PC-9 (cell line): ENCODE measurements around the gene DLG2. TPM values are rescaled to one million over a fixed set of nuclear protein-coding genes. Genes with fewer than 3 reads are reported as not detected.

Experiments
- BruUV-seq: library from RNA; stranded (reverse); fragments of 400-500 nt; replicated peaks from 2 replicates; lab custom pipeline; 2021; lab: Mats Ljungman, UMichigan
- CTCF ChIA-PET: fragments of 300-600 bp; sonication (Branson Sonifier 250); formaldehyde crosslinking; loops from one replicate; lab custom pipeline; 2022; ENCODE audit warnings: antibody characterized with exemption; lab: Charles Lee
- POLR2A ChIA-PET: fragments of 300-600 bp; sonication (Branson Sonifier 250); formaldehyde crosslinking; loops from one replicate; lab custom pipeline; 2022; ENCODE audit warnings: antibody characterized with exemption; ENCODE audit not compliant: unreplicated experiment; lab: Charles Lee
- DNase-seq, 2 experiments: peaks; one replicate each; pipeline versions ENCODE4 v3.0.0 to v3.0.0-alpha.2; 2015 to 2022; ENCODE audit warnings: mixed read lengths in 1 of 2
- H2AFZ ChIP-seq: fragments of 200-600 bp; sonication (generic); 2 replicates; pipeline ENCODE4 v1.8.1; 2017; ENCODE audit warnings: antibody characterized with exemption
- H3F3A ChIP-seq: fragments of 200-600 bp; sonication (generic); 2 replicates; pipeline ENCODE4 v1.8.1; 2017; ENCODE audit warnings: antibody characterized with exemption, mild to moderate bottlenecking, low read depth; ENCODE audit not compliant: insufficient read depth
- H3K27ac ChIP-seq: fragments of 200-600 bp; sonication (generic); 2 replicates; pipeline ENCODE4 v1.6.1; 2016; ENCODE audit warnings: mixed run types
- H3K27me3 ChIP-seq: fragments of 200-600 bp; sonication (generic); 2 replicates; pipeline ENCODE4 v1.6.1; 2016; ENCODE audit warnings: low read depth, mixed run types; ENCODE audit not compliant: insufficient read depth
- H3K36me3 ChIP-seq: fragments of 200-600 bp; sonication (generic); 2 replicates; pipeline ENCODE4 v1.6.1; 2016; ENCODE audit warnings: low read depth, mixed run types
- H3K4me1 ChIP-seq: fragments of 200-600 bp; sonication (generic); replicated peaks from 2 replicates; pipeline ENCODE4 v1.6.1; 2016; ENCODE audit warnings: mixed run types; ENCODE audit not compliant: insufficient read depth
- H3K4me2 ChIP-seq: fragments of 200-600 bp; sonication (generic); 2 replicates; pipeline ENCODE4 v1.6.1; 2017; ENCODE audit warnings: mixed run types
- H3K4me3 ChIP-seq: fragments of 200-600 bp; sonication (generic); 2 replicates; pipeline ENCODE4 v1.6.1; 2016; ENCODE audit warnings: mixed run types
- H3K79me2 ChIP-seq: fragments of 200-600 bp; sonication (generic); 2 replicates; pipeline ENCODE4 v1.6.1; 2017; ENCODE audit warnings: low read depth, mixed run types
- H3K9me2 ChIP-seq: fragments of 200-600 bp; sonication (generic); 2 replicates; pipeline ENCODE4 v1.8.1; 2017; ENCODE audit warnings: mild to moderate bottlenecking; ENCODE audit not compliant: insufficient read depth
- H3K9me3 ChIP-seq: fragments of 200-600 bp; sonication (generic); 2 replicates; pipeline ENCODE4 v1.8.1; 2016; ENCODE audit warnings: low read depth; ENCODE audit not compliant: insufficient read depth
- H4K20me1 ChIP-seq: fragments of 200-600 bp; sonication (generic); 2 replicates; pipeline ENCODE4 v1.8.1; 2017; ENCODE audit not compliant: insufficient read depth
- CTCF ChIP-seq: fragments of 200-600 bp; sonication (generic); conservative IDR thresholded peaks from 2 replicates; pipeline ENCODE4 v1.6.1; 2017; ENCODE audit warnings: mixed run types, antibody characterized with exemption, mild to moderate bottlenecking, moderate library complexity
- EZH2 ChIP-seq: fragments of 200-600 bp; sonication (generic); IDR thresholded peaks from 2 replicates; pipeline ENCODE4 v1.8.0; 2017; ENCODE audit warnings: antibody characterized with exemption, low read depth
- intact Hi-C: fragments of 100-400 bp; cut with micrococcal nuclease; formaldehyde crosslinking; loops from one replicate; pipeline ENCODE4 v1.10.0; 2022; ENCODE audit not compliant: unreplicated experiment
- total RNA-seq: library from RNA; stranded (reverse); gene quantifications from 2 replicates; pipeline ENCODE4 v1.2.3, GENCODE V29; 2021

Gene DLG2
- total RNA-seq, 1 experiment from 2014 or later, result 6.4 TPM

GRCh38 chr11:83566950-83567349, 2060.2 kb downstream of the DLG2 start:
- H4K20me1 ChIP-seq, result no peaks in the 10 kb centered on the region
- H3K36me3 ChIP-seq, result no peaks in the 10 kb centered on the region
- intact Hi-C loops, result no loop called here
- H3K9me3 ChIP-seq, result no peaks in the 10 kb centered on the region
- TF ChIP-seq CTCF (no peak), EZH2 (no peak)
- H3K27ac ChIP-seq, result no peak overlapping the region
- CTCF ChIA-PET, result interaction anchor here (0.8 kb wide), 1 partner anchor 274 kb away, joined by 4 read pairs; no protein-coding TSS in a partner anchor
- H3K27me3 ChIP-seq, result no peaks in the 10 kb centered on the region
- no peaks in the 10 kb centered on the region for H3K9me2 ChIP-seq
- no peak overlapping the region for H2AFZ ChIP-seq
- POLR2A ChIA-PET, result no interaction called here
- H3K4me2 ChIP-seq, result no peak overlapping the region
- no TSS peak for BruUV-seq
- H3K4me3 ChIP-seq, result no peak overlapping the region
- H3K4me1 ChIP-seq, result no peaks in the 10 kb centered on the region
- DNase-seq, result no peak
- no peaks in the 10 kb centered on the region for H3K79me2 ChIP-seq
- no peaks in the 10 kb centered on the region for H3F3A ChIP-seq

DNA sequence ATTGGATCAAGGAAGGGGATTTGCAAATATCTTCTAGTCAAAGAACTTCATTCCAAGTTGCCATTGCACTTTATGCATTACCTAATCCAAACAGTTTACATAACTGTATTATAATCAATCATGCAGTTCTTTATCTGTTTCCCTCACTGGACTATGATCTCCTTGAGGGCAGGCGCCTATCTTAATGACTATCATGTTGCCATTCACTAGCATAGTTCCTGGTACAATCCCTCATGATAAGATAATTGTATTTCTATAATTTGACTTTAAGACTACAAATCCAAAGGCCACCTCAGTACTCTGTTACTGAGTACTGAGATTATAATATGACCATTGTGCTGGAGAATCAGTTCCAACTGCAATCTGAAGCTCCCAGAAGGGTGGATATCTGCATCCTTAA, 2062.3 kb downstream of the DLG2 start:
- H4K20me1 ChIP-seq, result no peaks in the 10 kb centered on the region
- H3K9me2 ChIP-seq, result no peaks in the 10 kb centered on the region
- TF ChIP-seq CTCF (no peak), EZH2 (no peak)
- H3K9me3 ChIP-seq, result no peaks in the 10 kb centered on the region
- no peaks in the 10 kb centered on the region for H3F3A ChIP-seq
- no peaks in the 10 kb centered on the region for H3K79me2 ChIP-seq
- no TSS peak for BruUV-seq
- no peak overlapping the region for H3K27ac ChIP-seq
- H3K4me2 ChIP-seq, result no peak overlapping the region
- no peaks in the 10 kb centered on the region for H3K4me1 ChIP-seq
- intact Hi-C loops, result no loop called here
- H2AFZ ChIP-seq, result no peak overlapping the region
- H3K4me3 ChIP-seq, result no peak overlapping the region
- ChIA-PET CTCF (no interaction called here), POLR2A (no interaction called here)
- H3K27me3 ChIP-seq, result no peaks in the 10 kb centered on the region
- no peak for DNase-seq
- no peaks in the 10 kb centered on the region for H3K36me3 ChIP-seq

GRCh38 chr11:83558281-83558680, 2068.9 kb downstream of the DLG2 start:
- no peaks in the 10 kb centered on the region for H4K20me1 ChIP-seq
- POLR2A ChIA-PET, result no interaction called here
- no peaks in the 10 kb centered on the region for H3K9me3 ChIP-seq
- H3K27ac ChIP-seq, result no peak overlapping the region
- TF ChIP-seq EZH2 (no peak), CTCF (no peak)
- no peak for DNase-seq
- H3K4me3 ChIP-seq, result no peak overlapping the region
- intact Hi-C loops, result no loop called here
- BruUV-seq, result no TSS peak
- no peaks in the 10 kb centered on the region for H3K4me1 ChIP-seq
- no peaks in the 10 kb centered on the region for H3F3A ChIP-seq
- H2AFZ ChIP-seq, result no peak overlapping the region
- no peak overlapping the region for H3K4me2 ChIP-seq
- no peaks in the 10 kb centered on the region for H3K27me3 ChIP-seq
- CTCF ChIA-PET, result no interaction called here
- H3K9me2 ChIP-seq, result no peaks in the 10 kb centered on the region
- H3K36me3 ChIP-seq, result no peaks in the 10 kb centered on the region
- no peaks in the 10 kb centered on the region for H3K79me2 ChIP-seq
